Endothelial cell of umbilical vein (primary cell): Measurements from ENCODE around the gene LMAN2L. TPM values are rescaled to one million over a fixed set of nuclear protein-coding genes. Genes with fewer than 3 reads are reported as not detected.

Experiments
- BruUV-seq: library from RNA; stranded (reverse); fragments of 400-500 nt; replicated peaks from 2 replicates; lab custom pipeline; 2021; lab: Mats Ljungman, UMichigan
- CTCF ChIA-PET: fragments of 300-600, 350-600 bp; sonication (Branson Sonifier 250); formaldehyde crosslinking; loops from one replicate; lab custom pipeline; 2021; ENCODE audit warnings: antibody characterized with exemption, inconsistent platforms; lab: Charles Lee
- POLR2A ChIA-PET: fragments of 300-600, 350-600 bp; sonication (Branson Sonifier 250); formaldehyde crosslinking; loops from one replicate; lab custom pipeline; 2021; ENCODE audit warnings: antibody characterized with exemption, inconsistent platforms; lab: Charles Lee
- DNase-seq: peaks from one replicate; pipeline ENCODE4 v3.0.0-alpha.2; 2011; ENCODE audit warnings: low read depth, low spot score
- FAIRE-seq: peaks from 2 replicates; lab custom pipeline; 2011; peaks lifted over from hg19 to GRCh38; lab: Jason Lieb, UNC
- H2AFZ ChIP-seq: 2 replicates; pipeline ENCODE4 v1.6.0; 2012; ENCODE audit warnings: low read depth, low read length, control low read depth, inconsistent platforms
- H3K27ac ChIP-seq: 2 replicates; pipeline ENCODE4 v1.5.1; 2011; ENCODE audit warnings: low read depth, mild to moderate bottlenecking, control low read depth, low read length, moderate library complexity; ENCODE audit not compliant: insufficient read depth
- H3K27me3 ChIP-seq, 2 experiments: 2 replicates each; pipeline versions ENCODE4 v1.6.0 to v1.6.1; 2011; ENCODE audit warnings: low read length in 2 of 2, mixed read lengths in 1 of 2; ENCODE audit not compliant: control insufficient read depth in 2 of 2, insufficient read depth in 2 of 2
- H3K36me3 ChIP-seq, 2 experiments: 2 replicates in 1 of 2; 3 replicates in 1 of 2; pipeline ENCODE4 v1.5.1; 2011; ENCODE audit warnings: low read length in 2 of 2, mild to moderate bottlenecking in 1 of 2, moderate library complexity in 1 of 2; ENCODE audit not compliant: control insufficient read depth in 2 of 2, insufficient read depth in 2 of 2; ENCODE audit errors: extremely low read depth in 1 of 2
- H3K4me1 ChIP-seq: 3 replicates; pipeline ENCODE4 v1.5.1; 2011; ENCODE audit warnings: mild to moderate bottlenecking, low read length; ENCODE audit not compliant: control insufficient read depth, insufficient read depth; ENCODE audit errors: extremely low read depth
- H3K4me2 ChIP-seq: 2 replicates; pipeline ENCODE4 v1.6.1; 2011; ENCODE audit warnings: low read length, control low read depth, mixed read lengths; ENCODE audit not compliant: insufficient read depth
- H3K4me3 ChIP-seq, 3 experiments: fragments of 200-600 bp in 1 of 3; sonication (generic), shearing (Covaris generic) in 1 of 3; replicated peaks in 1 of 3; 2 replicates each; pipeline ENCODE4 v1.5.1; 2011 to 2016; ENCODE audit warnings: control low read depth in 3 of 3, low read length in 3 of 3, mild to moderate bottlenecking in 2 of 3, inconsistent platforms in 1 of 3, low read depth in 1 of 3, moderate library complexity in 1 of 3; ENCODE audit not compliant: insufficient read depth in 1 of 3
- H3K79me2 ChIP-seq: 2 replicates; pipeline ENCODE4 v1.6.0; 2012; ENCODE audit warnings: low read length, inconsistent platforms; ENCODE audit not compliant: control insufficient read depth, insufficient read depth
- H3K9ac ChIP-seq: replicated peaks from 2 replicates; pipeline ENCODE3; 2011; ENCODE audit warnings: low read length, control low read depth; ENCODE audit not compliant: insufficient read depth; ENCODE audit errors: extremely low read depth
- H3K9me1 ChIP-seq: replicated peaks from 3 replicates; pipeline ENCODE4 v1.6.0; 2011; ENCODE audit warnings: mild to moderate bottlenecking, low read length; ENCODE audit not compliant: control insufficient read depth, insufficient read depth; ENCODE audit errors: extremely low read depth
- H3K9me3 ChIP-seq: replicated peaks from 2 replicates; pipeline ENCODE4 v1.5.1; 2012; ENCODE audit warnings: low read length, inconsistent platforms; ENCODE audit not compliant: control insufficient read depth, insufficient read depth
- H4K20me1 ChIP-seq: replicated peaks from 2 replicates; pipeline ENCODE3; 2011; ENCODE audit warnings: mild to moderate bottlenecking, low read length; ENCODE audit not compliant: control insufficient read depth, insufficient read depth; ENCODE audit errors: extremely low read depth
- EZH2 ChIP-seq: IDR thresholded peaks from 2 replicates; pipeline ENCODE4 v1.6.1; 2012; ENCODE audit warnings: borderline replicate concordance, low read depth, mild to moderate bottlenecking, moderate library complexity, low read length, inconsistent platforms; ENCODE audit not compliant: severe bottlenecking
- FOS ChIP-seq: IDR thresholded peaks from 2 replicates; pipeline ENCODE4 v1.6.1; 2011; ENCODE audit warnings: mild to moderate bottlenecking, low read length, moderate library complexity, borderline replicate concordance; ENCODE audit not compliant: insufficient read depth
- GATA2 ChIP-seq: IDR thresholded peaks from 2 replicates; pipeline ENCODE4 v1.7.0; 2011; ENCODE audit warnings: low read depth, mild to moderate bottlenecking, moderate library complexity, mixed read lengths, low read length; ENCODE audit not compliant: insufficient read length, insufficient read depth
- JUN ChIP-seq: IDR thresholded peaks from 2 replicates; pipeline ENCODE4 v1.6.1; 2011; ENCODE audit warnings: borderline replicate concordance, low read depth; ENCODE audit not compliant: insufficient read length, insufficient read depth
- MYC ChIP-seq: IDR thresholded peaks from one replicate; pipeline ENCODE4 v1.6.1; 2011; ENCODE audit warnings: mild to moderate bottlenecking, low read depth, low read length
- POLR2A ChIP-seq: IDR thresholded peaks from 2 replicates; pipeline ENCODE4 v1.6.1; 2012; ENCODE audit warnings: low read depth, mild to moderate bottlenecking, control low read depth, low read length
- POLR2AphosphoS5 ChIP-seq: IDR thresholded peaks from 2 replicates; pipeline ENCODE4 v1.6.1; 2012; ENCODE audit warnings: low read depth, mild to moderate bottlenecking, control low read depth, low read length, moderate library complexity; ENCODE audit not compliant: insufficient read depth
- dilution Hi-C: fragments of 300-500 bp; cut with MboI; formaldehyde crosslinking; loops from one replicate; pipeline ENCODE4 v1.15.0; 2019; ENCODE audit warnings: low sequenced_read_pairs; ENCODE audit not compliant: extremely low pct_ligation_motif_present
- intact Hi-C: fragments of 100-400 bp; cut with micrococcal nuclease; formaldehyde crosslinking; loops from one replicate; pipeline ENCODE4 v1.10.0; 2022
- polyA plus RNA-seq, 4 experiments: library from polyadenylated mRNA; depleted of rRNA in 3 of 4; stranded (reverse) in 3 of 4; unstranded in 1 of 4; fragments of >200 nt; gene quantifications; 2 replicates each; pipeline versions ENCODE4 v1.2.1 to v1.2.3, GENCODE V29; 2011 to 2012; ENCODE audit warnings: missing spikeins in 1 of 4
- total RNA-seq: library from RNA; stranded (reverse); gene quantifications from 2 replicates; pipeline ENCODE4 v1.2.3, GENCODE V29; 2021
- TF ChIP-seq, protein P1 (sequence below): IDR thresholded peaks from 2 replicates; pipeline ENCODE4 v1.6.1; 2011; ENCODE audit not compliant: insufficient read depth, insufficient read length
- TF ChIP-seq, protein P2 (sequence below), 2 donors: IDR thresholded peaks; 1 replicate in 1 of 2; 2 replicates in 1 of 2; pipeline ENCODE4 v1.5.1; 2011; ENCODE audit warnings: low read length in 2 of 2, mild to moderate bottlenecking in 2 of 2, moderate library complexity in 2 of 2, control low read depth in 1 of 2, inconsistent platforms in 1 of 2, low read depth in 1 of 2; ENCODE audit not compliant: insufficient read depth in 1 of 2; ENCODE audit errors: extremely low read depth in 1 of 2

LMAN2L gene
- total and polyA plus RNA-seq, 2 donors (not counting 3 experiments of a cell fraction or from before 2014, with no cell fraction given), result 15.4 to 20.5 TPM

DNA sequence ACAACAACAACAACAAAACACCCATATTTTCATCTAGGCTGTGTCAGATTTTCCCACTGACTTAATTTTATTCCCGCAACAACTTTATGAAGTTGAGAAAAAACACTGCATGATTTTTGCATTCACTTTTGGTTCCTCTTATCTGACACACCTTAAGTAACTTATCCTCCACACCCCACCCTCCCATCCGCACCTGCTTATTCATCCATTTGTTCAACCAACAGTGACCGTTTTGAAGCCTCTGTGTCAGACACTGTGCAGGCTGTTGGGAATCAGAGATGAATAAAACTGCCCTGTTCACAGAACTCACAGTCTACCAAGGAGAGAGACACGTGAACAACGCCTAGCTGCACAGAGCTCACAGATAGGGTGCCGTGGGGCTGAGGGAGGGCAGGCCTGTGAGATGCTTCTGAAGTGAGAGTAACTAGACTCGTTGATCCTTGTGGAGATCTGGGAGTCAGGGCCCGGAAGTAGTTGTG is 28.3 kb upstream of the LMAN2L start:
- H3K79me2 ChIP-seq, result no peaks in the 10 kb centered on the region
- no peak for DNase-seq
- no peaks in the 10 kb centered on the region for H3K36me3 ChIP-seq
- dilution Hi-C loops (no loop called here), intact Hi-C loops (no loop called here)
- H2AFZ ChIP-seq, result no peak overlapping the region
- no peaks in the 10 kb centered on the region for H3K9me1 ChIP-seq
- CTCF ChIA-PET, result interaction anchor here (1.0 to 1.1 kb wide), 2 partner anchors 15 to 48 kb away, joined by 3 to 4 read pairs; partner anchors contain the start of gene CNNM3
- H3K4me2 ChIP-seq, result no peak overlapping the region
- TF ChIP-seq EZH2 (no peak), JUN (no peak), POLR2A (no peak), POLR2AphosphoS5 (no peak), FOS (no peak), MYC (no peak), GATA2 (no peak)
- TF ChIP-seq, protein P1, sequence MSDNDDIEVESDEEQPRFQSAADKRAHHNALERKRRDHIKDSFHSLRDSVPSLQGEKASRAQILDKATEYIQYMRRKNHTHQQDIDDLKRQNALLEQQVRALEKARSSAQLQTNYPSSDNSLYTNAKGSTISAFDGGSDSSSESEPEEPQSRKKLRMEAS, result no peak
- TF ChIP-seq, protein P2, sequence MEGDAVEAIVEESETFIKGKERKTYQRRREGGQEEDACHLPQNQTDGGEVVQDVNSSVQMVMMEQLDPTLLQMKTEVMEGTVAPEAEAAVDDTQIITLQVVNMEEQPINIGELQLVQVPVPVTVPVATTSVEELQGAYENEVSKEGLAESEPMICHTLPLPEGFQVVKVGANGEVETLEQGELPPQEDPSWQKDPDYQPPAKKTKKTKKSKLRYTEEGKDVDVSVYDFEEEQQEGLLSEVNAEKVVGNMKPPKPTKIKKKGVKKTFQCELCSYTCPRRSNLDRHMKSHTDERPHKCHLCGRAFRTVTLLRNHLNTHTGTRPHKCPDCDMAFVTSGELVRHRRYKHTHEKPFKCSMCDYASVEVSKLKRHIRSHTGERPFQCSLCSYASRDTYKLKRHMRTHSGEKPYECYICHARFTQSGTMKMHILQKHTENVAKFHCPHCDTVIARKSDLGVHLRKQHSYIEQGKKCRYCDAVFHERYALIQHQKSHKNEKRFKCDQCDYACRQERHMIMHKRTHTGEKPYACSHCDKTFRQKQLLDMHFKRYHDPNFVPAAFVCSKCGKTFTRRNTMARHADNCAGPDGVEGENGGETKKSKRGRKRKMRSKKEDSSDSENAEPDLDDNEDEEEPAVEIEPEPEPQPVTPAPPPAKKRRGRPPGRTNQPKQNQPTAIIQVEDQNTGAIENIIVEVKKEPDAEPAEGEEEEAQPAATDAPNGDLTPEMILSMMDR (IDR thresholded peaks at IDR 0.05; ENCODE audit: extremely low read depth in 1 of 2, insufficient read depth in 1 of 2, low read depth in 1 of 2, low read length in 2 of 2), result no peak
- no peak overlapping the region for H3K9ac ChIP-seq
- no TSS peak for BruUV-seq
- FAIRE-seq, result no peak
- POLR2A ChIA-PET, result no interaction called here
- H3K27me3 ChIP-seq, result no peaks in the 10 kb centered on the region
- H3K9me3 ChIP-seq, result no peaks in the 10 kb centered on the region
- H3K4me3 ChIP-seq, result no peak overlapping the region
- H3K27ac ChIP-seq, result no peak overlapping the region
- H4K20me1 ChIP-seq, result no peaks in the 10 kb centered on the region
- peaks cover 4% of the 10 kb centered on the region for H3K4me1 ChIP-seq
